GM23338 (cell line): ENCODE measurements around the gene CD5L. TPM values are rescaled to one million over a fixed set of nuclear protein-coding genes. Genes with fewer than 3 reads are reported as not detected.

Source experiments
- ATAC-seq: fragments of 200-7000 bp; cut with Tn5 transposase; 3 replicates; pipeline ENCODE4 v1.9.1; 2020
- DNase-seq: peaks from one replicate; pipeline ENCODE4 v3.0.0-alpha.2; 2015; ENCODE audit warnings: low spot score
- H2AFZ ChIP-seq: fragments of 200-600 bp; sonication (generic); 2 replicates; pipeline ENCODE4 v1.8.0; 2016; ENCODE audit warnings: antibody characterized with exemption, mild to moderate bottlenecking, moderate library complexity
- H3F3A ChIP-seq: fragments of 200-600 bp; sonication (generic); replicated peaks from 2 replicates; pipeline ENCODE4 v1.8.0; 2017; ENCODE audit warnings: antibody characterized with exemption, mixed run types, low read depth
- H3K27ac ChIP-seq: fragments of 200-600 bp; sonication (generic); 2 replicates; pipeline ENCODE4 v1.6.1; 2016; ENCODE audit warnings: low read depth
- H3K27me3 ChIP-seq: fragments of 200-600 bp; sonication (generic); 2 replicates; pipeline ENCODE4 v1.8.0; 2016; ENCODE audit warnings: mild to moderate bottlenecking, mixed run types, moderate library complexity; ENCODE audit not compliant: insufficient read depth
- H3K36me3 ChIP-seq: fragments of 200-600 bp; sonication (generic); 2 replicates; pipeline ENCODE4 v1.8.0; 2016; ENCODE audit warnings: mild to moderate bottlenecking; ENCODE audit not compliant: insufficient read depth
- H3K4me1 ChIP-seq: fragments of 200-600 bp; sonication (generic); 2 replicates; pipeline ENCODE4 v1.8.0; 2016; ENCODE audit warnings: mild to moderate bottlenecking, moderate library complexity; ENCODE audit not compliant: insufficient read depth
- H3K4me2 ChIP-seq: fragments of 200-600 bp; sonication (generic); 2 replicates; pipeline ENCODE4 v1.7.1; 2017; ENCODE audit warnings: mixed run types
- H3K4me3 ChIP-seq: fragments of 200-600 bp; sonication (generic); 2 replicates; pipeline ENCODE4 v1.6.1; 2016; ENCODE audit warnings: mixed run types
- H3K79me2 ChIP-seq: fragments of 200-600 bp; sonication (generic); replicated peaks from 2 replicates; pipeline ENCODE4 v1.8.0; 2017; ENCODE audit warnings: mild to moderate bottlenecking; ENCODE audit not compliant: insufficient read depth
- H3K9me2 ChIP-seq: fragments of 200-600 bp; sonication (generic); 2 replicates; pipeline ENCODE4 v1.8.0; 2017; ENCODE audit not compliant: insufficient read depth
- H4K20me1 ChIP-seq: fragments of 200-600 bp; sonication (generic); replicated peaks from 2 replicates; pipeline ENCODE4 v1.8.0; 2017; ENCODE audit warnings: mild to moderate bottlenecking; ENCODE audit not compliant: insufficient read depth
- H3K27ac Mint-ChIP-seq: 2 replicates; pipeline ENCODE4 v1.8.0; 2020; ENCODE audit warnings: inconsistent platforms, mild to moderate bottlenecking, moderate library complexity, mixed read lengths
- H3K27me3 Mint-ChIP-seq: 3 replicates; pipeline ENCODE4 v1.8.0; 2022; ENCODE audit warnings: low read depth, mild to moderate bottlenecking, moderate library complexity, mixed read lengths, inconsistent platforms; ENCODE audit not compliant: insufficient read depth, poor library complexity
- H3K36me3 Mint-ChIP-seq: 3 replicates; pipeline ENCODE4 v1.8.0; 2021; ENCODE audit warnings: low read depth, mild to moderate bottlenecking, inconsistent platforms, moderate library complexity, mixed read lengths
- H3K4me1 Mint-ChIP-seq: 3 replicates; pipeline ENCODE4 v1.8.0; 2020; ENCODE audit warnings: mild to moderate bottlenecking, inconsistent platforms, mixed read lengths
- H3K4me3 Mint-ChIP-seq: 3 replicates; pipeline ENCODE4 v1.8.0; 2021; ENCODE audit warnings: moderate library complexity, mild to moderate bottlenecking, inconsistent platforms, mixed read lengths
- H3K9me3 Mint-ChIP-seq: 3 replicates; pipeline ENCODE4 v1.8.0; 2020; ENCODE audit warnings: moderate library complexity, mild to moderate bottlenecking, inconsistent platforms, mixed read lengths
- CREB1 ChIP-seq: fragments of 250-450 bp; sonication (Bioruptor Pico); IDR thresholded peaks from 2 replicates; pipeline ENCODE4 v1.5.0; 2020; ENCODE audit warnings: low read depth, mild to moderate bottlenecking, moderate library complexity
- CTCF ChIP-seq, 2 experiments: fragments of 200-600 bp in 1 of 2; sonication (generic) in 1 of 2; conservative IDR thresholded peaks; 2 replicates each; pipeline versions ENCODE4 v1.5.1 to v1.6.1; 2016 to 2017; ENCODE audit warnings: antibody characterized with exemption in 2 of 2, low read depth in 2 of 2, mild to moderate bottlenecking in 2 of 2, moderate library complexity in 1 of 2
- EZH2phosphoT487 ChIP-seq: fragments of 200-600 bp; sonication (generic); IDR thresholded peaks from one replicate; pipeline ENCODE4 v1.8.1; 2018; ENCODE audit warnings: antibody characterized with exemption; ENCODE audit not compliant: unreplicated experiment
- JUNB ChIP-seq: IDR thresholded peaks from one replicate; pipeline ENCODE4 v1.6.1; 2016; ENCODE audit warnings: antibody characterized with exemption; ENCODE audit not compliant: unreplicated experiment
- POLR2AphosphoS5 ChIP-seq: IDR thresholded peaks from 2 replicates; pipeline ENCODE4 v1.6.1; 2016; ENCODE audit warnings: antibody characterized with exemption, low read depth
- STAT1 ChIP-seq: IDR thresholded peaks from one replicate; pipeline ENCODE4 v1.6.1; 2016; ENCODE audit warnings: antibody characterized with exemption; ENCODE audit not compliant: unreplicated experiment
- ZNF114 ChIP-seq: fragments of 250-450 bp; sonication (Bioruptor Pico); IDR thresholded peaks from 2 replicates; pipeline ENCODE4 v1.5.0; 2020; ENCODE audit warnings: mild to moderate bottlenecking, moderate library complexity
- ZNF331 ChIP-seq: fragments of 250-450 bp; sonication (Bioruptor Pico); IDR thresholded peaks from 2 replicates; pipeline ENCODE4 v1.5.0; 2020; ENCODE audit warnings: low read depth, mild to moderate bottlenecking, moderate library complexity
- ZNF462 ChIP-seq: fragments of 250-450 bp; sonication (Bioruptor Pico); IDR thresholded peaks from 2 replicates; pipeline ENCODE4 v1.5.0; 2020; ENCODE audit warnings: mild to moderate bottlenecking, moderate library complexity
- polyA plus RNA-seq: library from polyadenylated mRNA; unstranded; fragments of >200 nt; fragmentation: Nextera tagmentation; extraction: Ambion mirVana; gene quantifications from 2 replicates; pipeline ENCODE4 v1.2.1, GENCODE V29; 2016
- total RNA-seq: library from RNA; depleted of rRNA; stranded (reverse); fragments of >200 nt; shearing (Covaris generic); gene quantifications from 2 replicates; pipeline ENCODE4 v1.2.3, GENCODE V29; 2014
- TF ChIP-seq, protein P1 (sequence below): IDR thresholded peaks from 2 replicates; pipeline ENCODE4 v1.6.1; 2016; ENCODE audit warnings: antibody characterized with exemption

The CD5L gene
- total and polyA plus RNA-seq, 2 experiments from 2014 or later, result not detected

DNA sequence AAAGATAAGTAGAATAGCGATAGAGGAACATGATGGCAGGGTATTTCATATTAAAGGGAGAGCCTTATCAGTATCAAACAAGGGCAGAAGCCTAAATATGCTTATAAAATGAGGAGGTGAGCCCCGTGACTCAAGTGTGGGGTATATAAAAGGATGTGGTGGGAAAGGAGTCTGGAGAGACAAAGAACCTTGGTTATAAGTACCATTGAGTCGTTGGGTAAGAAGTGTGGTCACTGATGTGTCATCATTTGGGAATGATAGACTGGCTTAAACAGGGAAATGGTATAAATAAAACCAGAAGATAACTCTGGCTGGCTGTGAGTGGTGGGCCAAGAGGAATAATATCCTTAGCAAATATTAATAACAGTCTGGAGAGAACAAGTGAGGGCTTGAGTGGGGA is 10.9 kb upstream of the CD5L start:
- Histone ChIP-seq H4K20me1 (no peaks in the 10 kb centered on the region), H3K27me3 (no peaks in the 10 kb centered on the region), H3K36me3 (no peaks in the 10 kb centered on the region), H3F3A (no peaks in the 10 kb centered on the region), H3K27ac (no peak overlapping the region), H2AFZ (no peak overlapping the region), H3K79me2 (no peaks in the 10 kb centered on the region), H3K4me1 (no peaks in the 10 kb centered on the region), H3K9me2 (0 out of 2 replicates have a peak, but pooled peaks cover 3% of the 10 kb centered on the region), H3K4me2 (no peak overlapping the region), H3K4me3 (no peak overlapping the region)
- TF ChIP-seq JUNB, result no peak
- TF ChIP-seq, protein P1, sequence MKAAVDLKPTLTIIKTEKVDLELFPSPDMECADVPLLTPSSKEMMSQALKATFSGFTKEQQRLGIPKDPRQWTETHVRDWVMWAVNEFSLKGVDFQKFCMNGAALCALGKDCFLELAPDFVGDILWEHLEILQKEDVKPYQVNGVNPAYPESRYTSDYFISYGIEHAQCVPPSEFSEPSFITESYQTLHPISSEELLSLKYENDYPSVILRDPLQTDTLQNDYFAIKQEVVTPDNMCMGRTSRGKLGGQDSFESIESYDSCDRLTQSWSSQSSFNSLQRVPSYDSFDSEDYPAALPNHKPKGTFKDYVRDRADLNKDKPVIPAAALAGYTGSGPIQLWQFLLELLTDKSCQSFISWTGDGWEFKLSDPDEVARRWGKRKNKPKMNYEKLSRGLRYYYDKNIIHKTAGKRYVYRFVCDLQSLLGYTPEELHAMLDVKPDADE, result no peak
- TF ChIP-seq ZNF114 (CRISPR knock-in tag), result no peak
- no peak for TF ChIP-seq CTCF (conservative IDR thresholded peaks at IDR 0.05; ENCODE audit: low read depth in 2 of 2)
- TF ChIP-seq ZNF462 (CRISPR knock-in tag), result no peak
- TF ChIP-seq STAT1, result no peak
- TF ChIP-seq ZNF331 (CRISPR knock-in tag), result no peak
- no peak for TF ChIP-seq EZH2phosphoT487
- no peak for TF ChIP-seq POLR2AphosphoS5
- TF ChIP-seq CREB1 (CRISPR knock-in tag), result no peak
- no peak for ATAC-seq
- Mint-ChIP-seq H3K36me3 (no peaks in the 10 kb centered on the region), H3K9me3 (no peaks in the 10 kb centered on the region), H3K4me3 (no peak overlapping the region), H3K27ac (no peak overlapping the region), H3K27me3 (peaks cover 2% of the 10 kb centered on the region), H3K4me1 (no peaks in the 10 kb centered on the region)
- DNase-seq, result no peak
